H9 (cell line): Measurements from ENCODE around the gene CCSER1. TPM values are rescaled to one million over a fixed set of nuclear protein-coding genes. Genes with fewer than 3 reads are reported as not detected.

Experiments used
- DNase-seq: peaks from one replicate; pipeline ENCODE4 v3.0.0-alpha.2; 2017
- H2AFZ ChIP-seq: one replicate; pipeline ENCODE4 v1.6.1; 2013; ENCODE audit warnings: mild to moderate bottlenecking, low read length, control low read depth, moderate library complexity
- H2AK5ac ChIP-seq: 2 replicates; pipeline ENCODE4 v1.6.1; 2013; ENCODE audit warnings: low read length, control low read depth, mixed read lengths; ENCODE audit not compliant: insufficient read length
- H2BK120ac ChIP-seq: one replicate; pipeline ENCODE4 v1.6.1; 2013; ENCODE audit warnings: low read depth, mild to moderate bottlenecking, low read length, control low read depth, inconsistent platforms; ENCODE audit not compliant: poor library complexity, severe bottlenecking
- H2BK12ac ChIP-seq: 2 replicates; pipeline ENCODE4 v1.6.1; 2013; ENCODE audit warnings: low read length, control low read depth, mixed read lengths, low read depth; ENCODE audit not compliant: insufficient read length
- H2BK15ac ChIP-seq: 2 replicates; pipeline ENCODE4 v1.6.1; 2013; ENCODE audit warnings: low read depth, low read length, control low read depth
- H2BK20ac ChIP-seq: one replicate; pipeline ENCODE4 v1.6.1; 2013; ENCODE audit warnings: low read depth, mild to moderate bottlenecking, low read length, control low read depth, inconsistent platforms; ENCODE audit not compliant: poor library complexity, severe bottlenecking
- H2BK5ac ChIP-seq: 2 replicates; pipeline ENCODE4 v1.6.1; 2013; ENCODE audit warnings: low read length, control low read depth, mixed read lengths; ENCODE audit not compliant: insufficient read length
- H3K14ac ChIP-seq: 2 replicates; pipeline ENCODE4 v1.6.1; 2013; ENCODE audit warnings: low read length, control low read depth; ENCODE audit not compliant: insufficient read depth
- H3K18ac ChIP-seq: 2 replicates; pipeline ENCODE4 v1.6.1; 2013; ENCODE audit warnings: low read depth, mild to moderate bottlenecking, mixed read lengths, low read length, control low read depth; ENCODE audit not compliant: insufficient read length
- H3K23ac ChIP-seq: 2 replicates; pipeline ENCODE4 v1.6.1; 2013; ENCODE audit warnings: low read length, control low read depth, mixed read lengths, low read depth; ENCODE audit not compliant: insufficient read length
- H3K23me2 ChIP-seq: 2 replicates; pipeline ENCODE4 v1.6.1; 2013; ENCODE audit warnings: low read depth, mild to moderate bottlenecking, mixed read lengths, low read length, control low read depth; ENCODE audit not compliant: insufficient read length, poor library complexity, severe bottlenecking
- H3K27ac ChIP-seq: 2 replicates; pipeline ENCODE4 v1.5.1; 2013; ENCODE audit warnings: low read length, control low read depth, mixed read lengths, low read depth; ENCODE audit not compliant: insufficient read length
- H3K27me3 ChIP-seq: 2 replicates; pipeline ENCODE4 v1.6.1; 2013; ENCODE audit warnings: low read length, control low read depth, inconsistent platforms; ENCODE audit not compliant: insufficient read depth
- H3K4ac ChIP-seq: 2 replicates; pipeline ENCODE4 v1.6.1; 2013; ENCODE audit warnings: low read depth, mild to moderate bottlenecking, control low read depth, inconsistent platforms, low read length, moderate library complexity
- H3K4me1 ChIP-seq: 2 replicates; pipeline ENCODE4 v1.6.1; 2013; ENCODE audit warnings: low read length, control low read depth, inconsistent platforms; ENCODE audit not compliant: insufficient read depth
- H3K4me2 ChIP-seq: 2 replicates; pipeline ENCODE4 v1.6.1; 2013; ENCODE audit warnings: low read length, control low read depth, mixed read lengths; ENCODE audit not compliant: insufficient read length, insufficient read depth
- H3K56ac ChIP-seq: 2 replicates; pipeline ENCODE4 v1.6.1; 2013; ENCODE audit warnings: low read depth, mild to moderate bottlenecking, mixed read lengths, low read length, control low read depth; ENCODE audit not compliant: insufficient read length
- H3K79me1 ChIP-seq: 2 replicates; pipeline ENCODE4 v1.6.1; 2013; ENCODE audit warnings: low read depth, mild to moderate bottlenecking, moderate library complexity, low read length, control low read depth, inconsistent platforms; ENCODE audit not compliant: insufficient read depth, poor library complexity, severe bottlenecking
- H3K79me2 ChIP-seq: 2 replicates; pipeline ENCODE4 v1.6.1; 2013; ENCODE audit warnings: low read length, control low read depth, inconsistent platforms; ENCODE audit not compliant: insufficient read depth
- H3K9ac ChIP-seq: 2 replicates; pipeline ENCODE4 v1.6.1; 2013; ENCODE audit warnings: low read length, control low read depth, mixed read lengths; ENCODE audit not compliant: insufficient read length; ENCODE audit errors: extremely low read depth
- H3K9me3 ChIP-seq: one replicate; pipeline ENCODE4 v1.6.1; 2013; ENCODE audit warnings: low read depth, low read length, inconsistent platforms; ENCODE audit not compliant: control insufficient read depth
- H3T11ph ChIP-seq: one replicate; pipeline ENCODE4 v1.6.1; 2013; ENCODE audit warnings: mild to moderate bottlenecking, low read length, control low read depth, inconsistent platforms
- H4K20me1 ChIP-seq: one replicate; pipeline ENCODE4 v1.6.1; 2013; ENCODE audit not compliant: control insufficient read depth, insufficient read length, insufficient read depth
- H4K5ac ChIP-seq: 2 replicates; pipeline ENCODE4 v1.6.1; 2013; ENCODE audit warnings: low read depth, mild to moderate bottlenecking, mixed read lengths, low read length, control low read depth; ENCODE audit not compliant: insufficient read length
- H4K8ac ChIP-seq: replicated peaks from 2 replicates; pipeline ENCODE4 v1.6.1; 2013; ENCODE audit warnings: low read length, control low read depth, mixed read lengths, low read depth; ENCODE audit not compliant: insufficient read length
- H4K91ac ChIP-seq: 2 replicates; pipeline ENCODE4 v1.6.1; 2013; ENCODE audit warnings: low read depth, mild to moderate bottlenecking, moderate library complexity, mixed read lengths, low read length, control low read depth; ENCODE audit not compliant: insufficient read length
- H3K27ac Mint-ChIP-seq, 3 experiments: 2 replicates in 2 of 3; 3 replicates in 1 of 3; pipeline ENCODE4 v1.8.0; 2020 to 2021; ENCODE audit warnings: mixed read lengths in 3 of 3, mild to moderate bottlenecking in 1 of 3, moderate library complexity in 1 of 3
- H3K27me3 Mint-ChIP-seq: 2 replicates; pipeline ENCODE4 v1.8.0; 2021; ENCODE audit warnings: low read depth, mild to moderate bottlenecking, moderate library complexity, mixed read lengths
- H3K36me3 Mint-ChIP-seq, 3 experiments: 2 replicates in 2 of 3; 3 replicates in 1 of 3; pipeline ENCODE4 v1.8.0; 2020 to 2021; ENCODE audit warnings: low read depth in 3 of 3, mixed read lengths in 3 of 3; ENCODE audit not compliant: insufficient read depth in 1 of 3
- H3K4me1 Mint-ChIP-seq, 2 experiments: 2 replicates each; pipeline ENCODE4 v1.8.0; 2020; ENCODE audit warnings: mixed read lengths in 2 of 2
- H3K4me3 Mint-ChIP-seq, 2 experiments: 2 replicates in 1 of 2; 3 replicates in 1 of 2; pipeline ENCODE4 v1.8.0; 2020 to 2021; ENCODE audit warnings: mild to moderate bottlenecking in 2 of 2, mixed read lengths in 2 of 2, moderate library complexity in 1 of 2
- H3K9me3 Mint-ChIP-seq, 2 experiments: 2 replicates in 1 of 2; 3 replicates in 1 of 2; pipeline ENCODE4 v1.8.0; 2020; ENCODE audit warnings: mild to moderate bottlenecking in 2 of 2, mixed read lengths in 2 of 2, moderate library complexity in 1 of 2
- CTCF ChIP-seq: fragments of 200-600 bp; sonication (generic); conservative IDR thresholded peaks from 3 replicates; pipeline ENCODE4 v1.8.0; 2021; ENCODE audit warnings: antibody characterized with exemption, mild to moderate bottlenecking
- WGBS: extraction: QIAGEN DNeasy Blood & Tissue Kit; methylation state at CpG from one replicate; pipeline ENCODE4 v1.1.7; 2013; ENCODE audit warnings: missing lambda C conversion rate, low lambda C conversion rate, mixed read lengths; ENCODE audit not compliant: insufficient read length; ENCODE audit errors: extremely low coverage; 5-methylcytosine and 5-hydroxymethylcytosine counted together
- total RNA-seq: library from RNA; stranded (reverse); gene quantifications from 2 replicates; pipeline ENCODE4 v1.2.1, GENCODE V29; 2021

CCSER1 gene
- total RNA-seq, 1 experiment from 2014 or later: 0.37 TPM

- H3K36me3 Mint-ChIP-seq: no peaks in the 10 kb centered on the region
- WGBS: no CpG with 5 or more reads among the region's 5 CpGs
These were observed 154.6 kb downstream of the CCSER1 start for GRCh38 chr4:90281541-90282355.

More at GRCh38 chr4:90281541-90282355, 154.6 kb downstream of the CCSER1 start:
- Histone ChIP-seq H3K18ac (no peak overlapping the region), H2AK5ac (no peak overlapping the region), H3K9me3 (no peaks in the 10 kb centered on the region), H3K4me1 (no peaks in the 10 kb centered on the region), H3K27me3 (no peaks in the 10 kb centered on the region), H3K4me2 (no peak overlapping the region), H4K5ac (no peak overlapping the region), H3K56ac (no peak overlapping the region), H2BK15ac (no peak overlapping the region), H2BK120ac (no peak overlapping the region), H2BK5ac (no peak overlapping the region), H3K79me2 (no peaks in the 10 kb centered on the region), H3K14ac (no peak overlapping the region), H3K79me1 (no peaks in the 10 kb centered on the region), H3K23ac (no peak overlapping the region), H3K4ac (no peak overlapping the region), H3K27ac (no peak overlapping the region), H2BK12ac (no peak overlapping the region), H4K8ac (no peak overlapping the region), H4K91ac (no peak overlapping the region), H3K9ac (no peak overlapping the region), H2AFZ (no peak overlapping the region), H4K20me1 (no peaks in the 10 kb centered on the region), H2BK20ac (no peak overlapping the region), H3K23me2 (no peaks in the 10 kb centered on the region), H3T11ph (no peak overlapping the region)
- Mint-ChIP-seq H3K4me1 (peaks cover 5% of the 10 kb centered on the region in 2 experiments), H3K27ac (no peak overlapping the region), H3K27me3 (peaks cover 4% of the 10 kb centered on the region; the same call in 1 of the 2 replicates), H3K4me3 (no peak overlapping the region), H3K9me3 (no peaks in the 10 kb centered on the region)
- no peak for TF ChIP-seq CTCF
- no peak for DNase-seq
